HG02938 (cell line): ENCODE results near the gene RTL3.

ENCODE experiments used
- ATAC-seq: cut with Tn5 transposase; IDR thresholded peaks from one replicate; pipeline ENCODE4 v1.9.1; 2021; ENCODE audit warnings: mild to moderate bottlenecking, moderate library complexity; ENCODE audit not compliant: unreplicated experiment

The RTL3 gene

GRCh38 chrX:78622831-78623230 lies 36.3 kb downstream of the RTL3 start:
- ATAC-seq, result no peak

DNA sequence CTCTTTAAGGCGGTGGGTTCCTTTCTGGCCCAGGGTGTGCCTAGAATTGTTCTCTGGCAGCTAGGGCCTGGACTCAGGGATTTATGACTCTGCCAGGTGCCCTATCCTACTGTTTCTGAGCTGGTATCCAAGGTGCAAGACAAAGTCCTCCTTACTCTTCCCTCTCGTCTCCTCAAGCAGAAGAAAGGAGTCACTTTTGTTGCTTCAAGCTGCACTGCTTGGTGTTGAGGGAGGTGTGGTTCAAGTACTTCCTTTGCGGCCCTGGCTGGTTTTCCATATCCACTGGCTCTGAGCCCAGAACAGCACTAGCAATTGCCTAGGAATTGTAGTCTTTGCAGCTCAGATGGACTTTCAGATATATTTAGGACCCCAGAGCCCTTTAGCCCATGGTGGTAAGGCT lies 39.3 kb downstream of the RTL3 start:
- no peak for ATAC-seq

DNA sequence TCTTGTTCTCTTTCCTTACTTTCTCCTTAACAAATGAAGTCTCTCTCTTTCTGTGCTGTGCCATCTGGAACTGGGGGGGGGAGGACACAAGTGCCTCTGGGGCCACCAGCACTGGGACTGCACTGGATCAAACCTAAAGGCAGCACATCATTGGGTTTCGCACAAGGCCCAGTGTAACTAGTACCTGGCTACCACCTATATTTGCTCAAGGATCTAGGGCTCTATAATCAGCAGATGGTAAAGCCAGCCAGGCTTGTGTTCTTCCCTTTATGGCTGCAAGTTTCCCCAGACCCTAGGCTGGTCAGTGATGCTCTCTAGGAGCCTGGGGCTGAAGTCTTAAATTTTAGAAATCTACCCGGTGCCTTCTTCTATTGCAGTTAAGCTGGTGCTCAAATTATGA lies 40.1 kb downstream of the RTL3 start:
- no peak for ATAC-seq

- no peak for ATAC-seq
Observed at GRCh38 chrX:78614264-78614663, 44.9 kb downstream of the RTL3 start.
